Right lung (tissue), 5 donors: Measurements from ENCODE around the gene GFRA1. TPM values are rescaled to one million over a fixed set of nuclear protein-coding genes. Genes with fewer than 3 reads are reported as not detected.

ENCODE experiments used
- DNase-seq, 2 donors: peaks; one replicate each; pipeline ENCODE4 v3.0.0-alpha.2; 2013
- polyA plus RNA-seq, 5 donors: library from polyadenylated mRNA; unstranded; fragments of 120-200 nt; gene quantifications; one replicate each; pipeline versions ENCODE4 v1.2.1 to v1.2.3, GENCODE V29; 2013; ENCODE audit warnings: inconsistent platforms in 1 of 5, low replicate concordance in 1 of 5; ENCODE audit not compliant: insufficient read length in 5 of 5, insufficient read depth in 1 of 5

GFRA1 gene
- polyA plus RNA-seq, 5 donors: 2.2 to 5.3 (median 3.5) TPM

DNA sequence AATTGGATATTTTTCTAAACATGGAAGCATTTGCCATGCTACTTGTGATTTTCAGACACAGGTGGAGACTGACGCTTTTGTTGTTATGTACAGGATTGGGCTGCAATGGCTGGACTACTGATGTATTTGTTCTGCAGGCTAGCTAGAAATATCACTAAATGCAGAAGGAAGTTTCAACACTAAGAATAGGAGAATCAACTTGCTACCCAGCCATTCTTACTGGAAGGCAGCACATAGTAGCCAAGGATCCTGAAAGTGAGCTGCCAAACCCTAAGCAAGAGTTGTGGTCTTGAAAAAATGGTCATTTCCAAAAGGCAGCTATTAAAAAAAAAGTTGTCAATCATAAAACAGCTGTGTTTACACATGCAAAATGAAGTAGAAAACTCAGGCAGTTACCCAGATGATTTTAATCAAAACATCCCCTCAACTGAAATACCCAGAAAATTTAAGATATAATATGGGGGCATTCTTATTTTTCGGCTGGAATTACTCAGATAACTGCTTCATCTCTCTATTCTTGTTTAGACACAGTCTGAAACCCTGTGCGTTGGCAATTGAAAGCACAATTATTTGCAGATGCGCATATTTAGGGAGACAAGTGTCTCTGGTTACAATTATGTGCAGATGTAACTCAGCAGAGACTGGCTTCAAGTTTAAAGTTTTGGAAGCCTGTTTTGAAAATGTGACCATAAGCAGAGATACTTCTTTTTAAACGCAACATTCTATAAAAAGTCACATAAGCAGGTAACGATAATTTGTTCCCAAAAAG, 31.2 kb downstream of the GFRA1 start:
- DNase-seq: no peak

DNA sequence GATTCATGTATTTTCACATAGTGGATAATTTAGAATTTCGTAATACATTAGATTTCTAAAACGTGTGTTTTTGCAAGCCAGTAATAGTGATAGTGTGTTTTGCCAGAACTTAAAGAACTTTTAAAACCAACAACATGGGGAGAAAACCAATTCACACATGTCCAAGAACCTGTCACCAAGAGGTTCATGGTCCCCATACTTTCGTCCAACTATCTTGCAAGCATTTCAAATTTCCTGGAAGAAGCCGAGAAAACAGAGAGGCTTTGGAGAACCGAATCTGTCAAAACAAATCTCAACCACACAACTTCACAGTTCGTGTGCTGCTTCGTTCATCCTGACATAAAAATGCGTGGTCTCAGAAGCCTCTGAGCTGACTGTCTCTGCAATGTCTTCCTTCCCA, 31.9 kb downstream of the GFRA1 start:
- no peak for DNase-seq

DNA sequence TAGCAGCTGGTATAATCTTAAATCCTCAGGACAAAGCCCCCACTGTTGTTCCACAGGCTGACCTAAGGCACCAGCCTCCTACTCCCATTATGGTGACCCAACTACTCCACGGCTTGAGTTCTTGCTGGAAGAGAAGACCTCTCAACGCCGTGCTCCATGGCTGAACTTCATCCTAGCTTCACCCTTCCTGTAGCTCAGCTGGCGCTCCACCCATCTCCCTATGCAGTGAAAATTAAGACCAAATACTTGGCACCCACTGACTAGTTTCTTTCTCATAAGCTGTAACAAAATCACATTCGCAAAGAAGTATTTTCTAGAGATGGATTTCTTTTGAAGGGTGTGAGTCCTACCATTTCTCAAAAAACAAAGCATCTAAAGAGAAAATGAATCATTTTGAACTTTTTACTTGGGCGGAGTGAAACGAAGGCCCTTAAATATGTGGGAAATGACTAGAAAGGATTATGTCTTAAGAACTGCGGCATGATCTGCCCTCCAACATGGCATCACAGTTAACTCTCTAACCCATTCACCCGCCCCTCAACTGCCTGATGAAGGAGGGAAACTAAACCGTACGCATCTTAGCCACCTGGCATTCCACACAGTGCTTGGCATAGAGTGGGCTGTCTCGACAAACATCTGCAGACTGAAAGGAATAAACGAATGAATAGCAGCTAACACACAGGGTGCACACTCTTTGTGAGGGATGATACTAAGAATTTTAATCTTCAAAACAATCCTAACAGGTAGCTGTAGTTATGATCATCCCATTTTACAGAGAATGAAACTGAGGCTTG, 32.7 kb downstream of the GFRA1 start:
- DNase-seq: no peak

DNA sequence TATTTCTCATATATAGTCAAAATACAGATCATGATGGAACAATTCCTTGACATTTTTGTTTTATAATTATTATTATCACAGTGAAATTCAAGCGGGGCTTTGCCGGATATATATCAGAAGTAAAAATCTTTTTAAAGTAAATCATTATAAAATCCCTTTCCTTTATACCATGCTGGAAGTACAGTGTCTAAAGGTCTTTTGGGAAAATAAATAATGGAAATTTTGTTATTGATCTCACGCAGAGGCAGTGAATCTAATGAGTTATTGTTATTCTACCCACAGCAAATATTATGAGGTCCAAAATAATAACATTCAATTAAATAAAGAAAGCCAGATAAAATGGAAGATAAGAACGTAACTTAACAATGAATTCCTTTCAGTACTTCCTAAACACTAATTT, 33.8 kb downstream of the GFRA1 start:
- DNase-seq: no peak

DNA sequence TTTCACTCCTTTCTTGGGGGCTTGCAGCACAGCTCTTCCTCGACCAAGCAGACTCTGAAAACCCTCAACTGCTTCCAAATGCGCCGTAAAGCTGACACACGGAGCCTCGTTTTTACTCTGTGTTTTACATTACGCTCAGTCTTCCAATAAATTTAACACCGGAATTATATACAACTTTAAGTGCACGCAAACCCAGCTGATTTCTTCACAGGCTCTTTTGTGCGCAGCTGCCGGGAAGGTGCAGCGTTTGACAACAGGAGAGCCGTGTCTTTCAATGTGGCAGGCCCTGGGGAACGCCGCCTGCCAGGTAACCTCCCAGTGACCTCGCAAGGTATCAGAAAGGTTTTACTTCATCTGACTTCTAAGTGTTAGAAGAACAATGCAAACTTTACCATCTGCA, 35.0 kb downstream of the GFRA1 start:
- DNase-seq: no peak

DNA sequence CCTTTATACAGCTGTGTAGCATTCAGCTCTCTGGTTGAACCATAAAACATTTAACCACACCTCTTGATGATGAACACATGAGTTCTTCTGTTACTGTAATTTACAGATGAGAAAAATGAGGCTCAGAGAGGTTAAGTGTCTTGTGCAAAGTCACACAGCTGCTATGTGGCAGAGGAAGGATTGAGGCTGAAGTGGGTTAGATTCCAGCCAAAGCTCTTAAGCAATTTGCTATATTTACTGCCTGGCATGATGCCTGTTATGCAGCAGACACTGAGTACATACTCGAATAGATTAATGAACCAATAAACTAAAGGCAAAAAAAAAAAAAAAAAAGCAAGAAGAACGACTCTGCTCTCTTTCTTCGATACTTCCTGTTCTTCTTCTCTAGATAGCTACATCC, 35.7 kb downstream of the GFRA1 start:
- DNase-seq: no peak

DNA sequence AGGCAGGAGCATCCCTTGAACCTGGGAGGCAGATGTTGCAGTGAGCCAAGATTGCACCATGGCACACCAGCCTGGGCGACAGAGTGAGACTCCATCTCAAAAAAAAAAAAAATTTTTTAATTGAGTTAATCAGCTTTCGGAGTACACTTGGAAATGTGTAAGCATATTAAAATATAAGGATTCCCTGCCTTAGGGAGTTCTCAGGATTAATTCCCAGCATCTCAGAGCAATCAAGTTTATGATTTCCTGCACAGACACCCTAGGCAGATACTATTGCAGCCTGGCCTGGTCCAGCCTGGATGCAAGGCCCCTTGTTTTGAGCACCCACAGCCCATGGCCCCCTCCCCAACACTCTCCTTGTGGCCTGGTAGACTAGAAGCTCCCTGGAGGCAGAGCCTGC, 39.8 kb downstream of the GFRA1 start:
- no peak for DNase-seq

DNA sequence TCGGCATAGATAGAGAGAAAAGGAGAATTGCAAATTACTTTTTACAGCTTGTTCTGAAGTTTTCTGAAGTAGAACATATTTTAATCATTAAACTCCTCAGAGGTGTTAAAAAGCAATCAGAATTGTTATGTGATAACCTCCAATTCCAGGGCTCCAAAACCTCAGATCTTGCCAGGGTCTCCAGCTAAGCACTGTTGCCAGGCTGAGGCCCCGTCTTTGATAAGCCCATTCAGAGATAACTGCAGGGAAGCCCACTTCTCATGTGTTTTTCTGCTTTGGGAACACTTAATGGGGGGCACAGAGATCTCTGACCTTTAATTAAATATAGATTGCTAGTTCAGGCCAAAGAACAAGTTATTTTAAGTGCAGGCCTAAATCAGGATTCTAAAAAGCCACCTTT, 40.4 kb downstream of the GFRA1 start:
- DNase-seq: no peak

DNA sequence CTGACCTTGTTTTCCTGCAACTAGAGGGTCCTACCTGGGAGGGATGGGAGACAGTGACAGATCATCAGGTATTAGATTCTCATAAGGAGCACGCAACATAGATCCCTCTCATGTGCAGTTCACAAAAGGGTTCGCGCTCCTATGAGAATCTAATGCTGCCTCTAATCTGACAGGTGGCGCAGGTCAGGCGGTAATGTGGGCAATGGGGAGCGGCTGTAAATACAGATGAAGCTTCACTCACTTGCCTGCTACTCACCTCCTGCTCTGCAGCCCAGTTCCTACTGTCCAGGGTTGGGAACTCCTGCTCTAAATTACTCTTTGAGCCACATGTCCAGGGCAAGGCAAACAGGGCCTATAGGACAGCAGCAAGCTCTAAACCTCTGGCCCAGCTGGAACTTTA, 46.2 kb downstream of the GFRA1 start:
- no peak for DNase-seq

DNA sequence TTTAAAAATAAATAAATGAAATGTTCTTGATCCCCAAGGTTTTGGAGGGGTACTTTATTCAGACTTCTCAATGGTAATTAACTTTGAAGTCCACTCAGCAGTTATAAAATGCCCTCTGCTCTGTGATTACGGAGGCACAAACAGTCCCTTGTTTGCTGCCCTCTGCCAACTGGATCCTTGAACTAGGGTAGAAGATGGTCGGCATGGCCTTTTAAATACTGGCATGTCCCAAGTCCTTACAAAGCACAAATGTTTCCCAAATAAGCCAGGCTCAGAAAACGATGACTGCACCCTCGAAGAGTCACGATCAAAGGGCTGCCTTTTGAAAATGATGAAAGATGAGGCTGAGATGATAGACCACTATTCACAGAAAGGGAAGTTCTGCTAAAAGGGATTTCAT, 47.0 kb downstream of the GFRA1 start:
- no peak for DNase-seq

DNA sequence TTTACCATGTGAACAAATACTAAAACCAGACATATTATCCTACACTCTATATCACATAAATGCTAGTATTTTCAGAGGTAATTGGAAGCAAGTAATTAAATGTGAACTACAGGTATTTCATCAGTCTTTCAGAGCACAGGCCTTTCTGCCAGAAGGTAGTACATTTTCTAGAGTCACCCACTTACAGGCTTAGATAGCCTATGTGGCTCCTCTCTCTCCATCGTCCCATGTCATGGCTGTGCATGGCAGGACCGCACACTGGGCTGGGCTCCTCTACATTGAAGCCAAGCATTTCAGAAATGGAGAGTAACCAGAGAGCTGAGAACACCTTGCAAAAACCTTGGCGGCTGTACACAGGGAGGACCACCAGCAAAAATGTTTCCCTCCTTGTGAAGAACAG, 49.7 kb downstream of the GFRA1 start:
- DNase-seq: no peak

DNA sequence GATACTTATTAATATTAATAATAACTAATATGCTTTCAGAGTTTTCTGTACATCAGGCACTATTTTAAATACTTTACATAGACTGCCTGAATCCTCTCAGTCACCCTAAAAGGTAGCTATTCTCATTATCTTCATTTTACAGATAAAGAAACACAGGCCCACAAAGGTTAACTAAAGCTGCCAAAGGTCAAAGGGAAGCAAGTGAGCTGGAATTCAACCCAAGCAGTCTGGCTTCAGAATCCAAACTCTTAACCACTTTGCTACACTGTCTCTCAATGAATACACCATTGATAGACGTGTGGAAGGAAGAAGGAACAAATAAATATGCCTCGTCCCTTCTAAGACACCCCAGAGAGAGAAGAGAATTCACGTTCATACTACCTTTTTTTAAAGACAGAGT, 52.0 kb downstream of the GFRA1 start:
- no peak for DNase-seq

DNA sequence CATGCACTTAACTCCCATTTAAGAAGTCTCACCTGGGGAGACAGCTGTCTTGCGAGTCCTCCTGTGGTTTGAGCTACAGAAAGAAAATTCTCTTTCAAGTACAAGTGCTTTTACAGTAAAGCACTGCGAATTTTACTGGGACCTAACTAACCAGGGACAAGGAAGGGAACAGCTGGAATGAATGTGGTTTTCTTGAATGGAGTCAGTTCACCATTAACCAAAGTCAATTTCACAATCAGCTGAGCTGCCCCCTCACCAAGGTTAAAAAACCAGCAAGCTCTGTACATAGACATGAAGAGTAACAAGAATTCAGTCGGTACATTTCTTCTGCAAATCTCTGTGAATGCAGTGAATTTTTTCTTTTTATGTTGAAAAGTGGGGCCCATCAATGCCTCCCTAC, 56.3 kb downstream of the GFRA1 start:
- no peak for DNase-seq

DNA sequence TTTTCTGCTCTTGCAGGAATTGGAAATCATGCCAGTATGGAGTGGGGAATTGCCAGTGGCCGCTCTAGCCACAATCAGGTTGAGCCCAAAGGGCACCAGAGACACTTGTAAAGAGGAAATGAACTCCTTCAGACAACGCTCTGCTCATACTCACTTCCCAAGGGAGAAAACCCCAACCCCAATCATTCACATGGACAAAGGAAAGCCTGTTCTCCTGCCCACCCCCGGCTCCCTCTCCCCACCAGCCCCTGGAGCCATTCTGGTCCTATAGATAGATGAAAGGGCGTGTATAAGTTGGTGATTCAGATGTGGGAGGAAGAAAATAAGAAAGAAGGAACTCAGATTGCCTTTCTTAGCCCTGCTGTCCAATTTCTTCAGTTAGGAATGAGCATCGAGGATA, 57.4 kb downstream of the GFRA1 start:
- DNase-seq: no peak

DNA sequence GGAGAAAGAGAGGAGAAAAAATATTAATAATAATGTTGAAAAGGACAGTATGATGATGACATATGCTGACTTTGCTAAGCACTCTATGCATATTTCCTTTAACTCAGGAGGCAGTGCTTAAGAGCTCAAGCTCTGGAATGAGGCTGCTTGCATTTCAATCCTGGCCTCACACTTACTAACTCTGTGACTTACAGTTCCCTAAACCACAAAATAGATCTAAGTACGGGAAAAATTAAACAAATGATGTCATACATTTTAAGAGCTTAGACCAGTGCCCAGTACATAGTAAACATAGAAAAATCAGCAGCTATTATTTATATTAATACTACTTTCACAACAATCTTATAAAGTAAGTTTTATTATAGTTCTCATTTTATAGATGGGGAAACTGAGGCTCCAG, 61.3 kb downstream of the GFRA1 start:
- DNase-seq: no peak

DNA sequence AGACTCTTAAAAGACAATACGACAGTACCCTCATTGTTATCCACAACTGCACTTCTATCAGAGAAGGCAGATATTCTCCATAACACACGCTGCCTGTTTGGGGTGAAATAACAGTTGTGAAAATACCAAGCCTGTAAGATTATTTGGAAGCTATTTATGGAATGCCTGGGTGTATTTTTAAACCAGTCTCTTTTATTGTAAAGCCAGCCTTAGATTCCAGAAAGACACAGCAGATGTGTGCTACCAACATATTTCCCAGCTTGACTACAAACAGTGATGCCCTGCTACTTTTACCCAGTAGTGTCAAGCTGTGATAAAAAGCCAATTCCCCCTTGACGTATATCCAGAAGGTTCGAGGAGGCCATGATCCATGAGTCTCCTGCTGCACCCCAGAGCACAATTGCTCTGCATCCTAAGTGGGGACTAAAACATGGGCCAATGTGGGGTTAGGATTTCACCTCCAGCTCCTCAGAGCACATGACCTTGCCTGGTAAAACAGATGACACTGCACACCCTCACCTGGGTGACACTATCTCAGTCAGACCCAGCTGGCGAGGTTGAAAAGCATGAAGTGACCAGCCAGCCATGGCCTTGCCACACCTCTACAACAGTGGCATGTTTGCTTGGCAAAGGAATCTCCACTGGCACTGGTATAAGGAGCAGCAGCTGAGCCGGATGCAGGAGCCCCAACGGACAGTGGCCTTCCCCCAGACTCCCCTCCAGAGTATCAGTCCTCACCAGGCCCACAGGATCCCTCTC, 62.2 kb downstream of the GFRA1 start:
- DNase-seq: no peak

DNA sequence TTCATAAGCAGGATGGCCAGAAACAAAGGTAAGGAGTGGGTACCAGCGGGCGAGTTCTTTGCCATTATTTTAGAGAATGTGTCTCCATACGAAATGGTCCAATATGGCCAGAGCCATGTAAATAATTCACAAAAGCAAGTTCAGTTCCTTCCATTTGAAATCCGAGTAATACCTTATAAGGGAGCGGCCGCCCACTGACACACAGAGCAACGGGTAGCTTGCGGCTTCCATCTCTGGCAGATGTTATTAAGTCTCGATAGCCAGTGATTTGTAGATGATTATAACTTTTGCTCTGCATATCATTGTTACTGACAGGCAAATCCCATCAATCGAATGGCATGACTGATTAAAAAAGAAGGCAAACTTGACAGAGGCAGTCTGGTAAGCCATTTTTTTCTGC, 63.2 kb downstream of the GFRA1 start:
- DNase-seq: no peak

DNA sequence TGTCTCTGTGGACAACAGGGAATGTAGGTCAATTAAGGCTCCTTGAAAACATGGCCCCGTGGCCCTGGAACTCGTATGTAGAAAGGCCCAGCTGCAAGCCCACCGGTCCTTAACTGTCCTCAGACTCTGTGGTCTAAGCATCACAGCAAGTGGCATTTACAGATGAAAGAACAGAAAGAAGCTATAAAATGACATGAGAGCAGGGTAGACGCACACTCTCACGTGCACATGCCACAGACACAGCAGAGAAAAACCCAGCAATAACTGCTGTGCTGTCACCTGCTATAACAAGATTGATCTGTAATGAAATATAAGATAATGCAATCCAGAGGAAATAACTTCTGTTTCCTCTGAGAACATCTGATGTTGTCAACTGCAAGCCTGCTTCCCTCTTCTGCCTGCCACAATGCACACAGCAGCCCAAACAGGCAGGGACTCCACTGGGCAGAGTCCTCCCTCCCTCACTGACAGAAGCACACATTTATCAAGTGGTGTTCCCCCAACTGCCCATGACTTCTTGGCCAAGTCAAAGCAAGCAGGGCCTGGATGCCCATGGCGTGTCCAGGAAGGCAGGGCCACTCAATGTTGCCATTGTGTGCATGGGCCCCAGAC, 63.9 kb downstream of the GFRA1 start:
- no peak for DNase-seq

DNA sequence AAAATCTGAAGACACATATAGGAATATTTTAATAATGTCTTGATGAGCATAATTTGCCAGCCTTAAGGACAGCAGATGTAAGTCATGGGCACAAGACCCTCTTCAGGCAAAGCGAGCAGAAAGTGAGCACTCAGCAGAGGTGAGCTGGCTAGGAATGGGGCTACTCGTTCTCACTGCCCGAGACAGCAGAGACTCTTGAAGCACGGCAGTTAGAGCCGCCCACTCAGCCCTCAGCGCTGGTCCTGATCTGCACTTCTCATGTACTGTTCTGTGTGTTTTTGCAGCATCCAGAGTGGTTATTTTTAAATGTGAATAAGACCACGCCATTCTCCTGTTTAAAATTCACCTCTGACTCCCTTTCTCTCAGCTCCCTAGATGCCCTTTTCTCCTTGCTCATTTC, 65.3 kb downstream of the GFRA1 start:
- DNase-seq: no peak

DNA sequence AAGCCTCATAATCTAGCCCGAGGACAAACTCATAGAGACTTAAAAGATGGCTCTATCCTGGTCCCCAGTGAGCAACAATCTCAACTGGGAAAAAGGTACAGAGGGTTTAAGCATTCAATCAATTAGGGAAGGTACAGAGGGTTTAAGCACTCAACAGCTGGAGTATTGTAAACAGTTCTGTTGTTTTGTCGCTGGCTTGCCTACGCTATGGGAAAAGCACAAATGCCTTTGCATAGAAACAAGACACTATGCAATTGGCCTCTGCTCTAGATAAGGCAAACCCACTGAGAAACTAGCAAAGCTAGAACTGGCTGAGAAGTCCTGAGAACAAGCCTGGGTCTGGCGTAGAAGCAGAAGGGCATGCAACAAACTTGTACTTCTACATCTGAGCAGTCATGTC, 69.3 kb downstream of the GFRA1 start:
- DNase-seq: no peak

DNA sequence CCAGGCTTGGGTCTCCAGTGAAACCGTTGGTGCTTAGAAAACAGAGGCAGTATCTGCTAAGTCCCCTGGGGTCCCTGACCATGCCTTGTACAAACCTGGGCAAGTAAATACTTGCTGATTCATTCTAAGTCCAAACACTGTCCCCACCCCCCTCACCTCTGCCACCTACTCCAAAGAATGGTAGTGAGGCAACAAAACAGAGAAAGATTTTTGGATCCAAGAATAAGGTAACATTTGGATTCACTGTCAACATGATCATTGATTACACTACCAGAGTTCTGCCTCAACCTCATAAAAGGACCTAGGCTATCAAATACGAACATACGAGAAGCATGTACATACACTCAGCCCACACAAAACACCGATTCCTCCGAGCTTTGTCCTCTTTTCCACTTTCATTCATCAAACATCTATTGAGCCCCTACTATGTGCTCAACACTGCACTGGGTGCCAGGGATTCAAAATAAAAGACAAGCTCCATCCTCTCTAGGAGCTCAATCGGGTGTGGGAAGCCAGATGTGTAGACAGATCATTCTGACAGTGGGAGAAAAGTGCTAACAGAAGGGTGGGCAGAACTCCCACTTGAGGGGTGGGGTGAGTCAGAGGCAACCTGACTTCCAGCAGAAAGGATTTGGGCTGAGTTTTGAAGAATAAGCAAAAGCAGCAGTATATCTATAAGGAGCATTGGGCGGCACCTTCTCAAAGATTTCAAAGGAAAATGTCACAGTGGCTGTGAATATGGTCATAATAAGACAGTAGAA, 71.2 kb downstream of the GFRA1 start:
- DNase-seq: no peak

DNA sequence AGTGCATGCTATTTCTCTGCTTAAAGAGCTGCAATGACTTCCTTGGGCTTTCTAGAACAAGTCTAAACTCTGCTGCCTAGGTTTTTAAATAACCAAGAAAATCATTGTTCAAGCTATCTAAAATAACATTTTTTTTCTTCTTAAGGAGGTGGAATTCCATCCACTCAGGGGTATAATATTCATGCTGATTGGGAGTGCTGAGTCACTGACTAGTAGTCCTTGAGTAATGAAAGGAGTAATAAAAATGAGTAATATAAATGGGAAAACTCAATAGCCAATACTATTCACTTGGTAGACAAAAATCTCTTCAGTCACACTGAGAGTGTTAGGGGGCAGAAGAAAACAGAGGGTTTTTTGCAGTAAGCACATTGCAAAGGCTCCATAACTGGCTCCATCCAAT, 72.0 kb downstream of the GFRA1 start:
- DNase-seq: no peak
